ENCODE results near the gene TANGO2.

Gene TANGO2

GRCh38 chr22:20036535-20037392 is 15.9 kb downstream of the TANGO2 start:
- Mint-ChIP-seq H3K27me3 (no peaks in the 10 kb centered on the region), H3K4me3 (no peak overlapping the region), H3K4me1 (ENCODE audit: low read depth in 2 of 2) (peaks cover 31 to 37% of the 10 kb centered on the region in 2 donors), H3K27ac (peak overlapping the region; percentile 52 to 81), H3K36me3 (ENCODE audit: insufficient read depth) (peaks cover 8% of the 10 kb centered on the region), H3K9me3 (no peaks in the 10 kb centered on the region)
- no peak for DNase-seq
- no peak for ATAC-seq (replicated peaks)

- H3K27me3 Mint-ChIP-seq: no peaks in the 10 kb centered on the region
- no peak overlapping the region for H3K4me3 Mint-ChIP-seq
- peak overlapping the region in 1 of 2 donors; percentile 52 for H3K27ac Mint-ChIP-seq
- ATAC-seq (replicated peaks): no peak
- no peak for DNase-seq
- H3K36me3 Mint-ChIP-seq (ENCODE audit: insufficient read depth): peaks cover 8% of the 10 kb centered on the region
- no peaks in the 10 kb centered on the region for H3K9me3 Mint-ChIP-seq
- H3K4me1 Mint-ChIP-seq (ENCODE audit: low read depth in 2 of 2): peaks cover 25 to 30% of the 10 kb centered on the region in 2 donors
These were observed 16.5 kb downstream of the TANGO2 start for GRCh38 chr22:20037419-20037818.

- no peak for ATAC-seq (replicated peaks)
- peaks cover 12% of the 10 kb centered on the region for H3K36me3 Mint-ChIP-seq (ENCODE audit: insufficient read depth)
- DNase-seq: no peak
These were observed 17.7 kb downstream of the TANGO2 start for GRCh38 chr22:20038574-20038973.

GRCh38 chr22:20039683-20040325 is 18.9 kb downstream of the TANGO2 start:
- Mint-ChIP-seq H3K36me3 (ENCODE audit: insufficient read depth) (peaks cover 17% of the 10 kb centered on the region), H3K27ac (no peak overlapping the region), H3K9me3 (no peaks in the 10 kb centered on the region)

More at GRCh38 chr22:20038574-20038973, 17.7 kb downstream of the TANGO2 start:
- no peaks in the 10 kb centered on the region for H3K9me3 Mint-ChIP-seq
- no peak overlapping the region for H3K27ac Mint-ChIP-seq
- H3K4me1 Mint-ChIP-seq (ENCODE audit: low read depth in 2 of 2): peaks cover 22 to 30% of the 10 kb centered on the region in 2 donors
- H3K27me3 Mint-ChIP-seq: no peaks in the 10 kb centered on the region
- no peak overlapping the region for H3K4me3 Mint-ChIP-seq

GRCh38 chr22:20040327-20041200 is 19.7 kb downstream of the TANGO2 start:
- H3K27ac Mint-ChIP-seq: no peak overlapping the region
- ATAC-seq (replicated peaks) (no peak), DNase-seq (no peak)
- H3K36me3 Mint-ChIP-seq (ENCODE audit: insufficient read depth): peaks cover 21% of the 10 kb centered on the region
- peaks cover 12 to 22% of the 10 kb centered on the region in 2 donors for H3K4me1 Mint-ChIP-seq (ENCODE audit: low read depth in 2 of 2)
- H3K27me3 Mint-ChIP-seq: no peaks in the 10 kb centered on the region
- H3K9me3 Mint-ChIP-seq: no peaks in the 10 kb centered on the region
- H3K4me3 Mint-ChIP-seq: no peak overlapping the region

More at GRCh38 chr22:20039683-20040325, 18.9 kb downstream of the TANGO2 start:
- DNase-seq (no peak), ATAC-seq (replicated peaks) (no peak)
- Mint-ChIP-seq H3K4me3 (no peak overlapping the region), H3K27me3 (no peaks in the 10 kb centered on the region), H3K4me1 (ENCODE audit: low read depth in 2 of 2) (peaks cover 19 to 29% of the 10 kb centered on the region in 2 donors)

- no peak overlapping the region for H3K4me3 Mint-ChIP-seq
- H3K27me3 Mint-ChIP-seq: no peaks in the 10 kb centered on the region
- no peak for DNase-seq
- peaks cover 34% of the 10 kb centered on the region for H3K36me3 Mint-ChIP-seq (ENCODE audit: insufficient read depth)
- H3K27ac Mint-ChIP-seq: peak overlapping the region; percentile 41 to 60
- no peaks in the 10 kb centered on the region for H3K9me3 Mint-ChIP-seq
- ATAC-seq (replicated peaks): no peak
- peaks cover 2 to 15% of the 10 kb centered on the region in 2 donors for H3K4me1 Mint-ChIP-seq (ENCODE audit: low read depth in 2 of 2)
These were observed 22.4 kb downstream of the TANGO2 start for GRCh38 chr22:20043057-20043996.

- DNase-seq: no peak
- Mint-ChIP-seq H3K4me3 (no peak overlapping the region), H3K27ac (peak overlapping the region; percentile 41 to 60), H3K36me3 (ENCODE audit: insufficient read depth) (peaks cover 36% of the 10 kb centered on the region), H3K4me1 (ENCODE audit: low read depth in 2 of 2) (peaks cover 2 to 15% of the 10 kb centered on the region in 2 donors), H3K27me3 (no peaks in the 10 kb centered on the region), H3K9me3 (no peaks in the 10 kb centered on the region)
- no peak for ATAC-seq (replicated peaks)
These were observed 23.1 kb downstream of the TANGO2 start for GRCh38 chr22:20043997-20044342.

- H3K27me3 Mint-ChIP-seq: no peaks in the 10 kb centered on the region
- DNase-seq (no peak), ATAC-seq (replicated peaks) (no peak)
- peaks cover 5 to 15% of the 10 kb centered on the region in 2 donors for H3K4me1 Mint-ChIP-seq (ENCODE audit: low read depth in 2 of 2)
- H3K9me3 Mint-ChIP-seq: no peaks in the 10 kb centered on the region
- no peak overlapping the region for H3K4me3 Mint-ChIP-seq
- peak overlapping the region; percentile 17 to 60 for H3K27ac Mint-ChIP-seq
- peaks cover 43% of the 10 kb centered on the region for H3K36me3 Mint-ChIP-seq (ENCODE audit: insufficient read depth)
These were observed 23.7 kb downstream of the TANGO2 start for GRCh38 chr22:20044495-20045151.

- Mint-ChIP-seq H3K36me3 (ENCODE audit: insufficient read depth) (peaks cover 55% of the 10 kb centered on the region), H3K27me3 (no peaks in the 10 kb centered on the region), H3K9me3 (no peaks in the 10 kb centered on the region), H3K4me1 (ENCODE audit: low read depth in 2 of 2) (peaks cover 4 to 10% of the 10 kb centered on the region in 2 donors), H3K27ac (peak overlapping the region in 1 of 2 donors; percentile 69), H3K4me3 (no peak overlapping the region)
- no peak for DNase-seq
- no peak for ATAC-seq (replicated peaks)
These were observed 25.8 kb downstream of the TANGO2 start for GRCh38 chr22:20046730-20047129.

- Mint-ChIP-seq H3K9me3 (no peaks in the 10 kb centered on the region), H3K27me3 (no peaks in the 10 kb centered on the region), H3K4me3 (no peak overlapping the region), H3K36me3 (ENCODE audit: insufficient read depth) (peaks cover 55% of the 10 kb centered on the region), H3K27ac (no peak overlapping the region), H3K4me1 (ENCODE audit: low read depth in 2 of 2) (peaks cover 0 to 6% of the 10 kb centered on the region in 2 donors)
- DNase-seq (no peak), ATAC-seq (replicated peaks) (no peak)
These were observed 31.0 kb downstream of the TANGO2 start for GRCh38 chr22:20051927-20052308.

- Mint-ChIP-seq H3K36me3 (ENCODE audit: insufficient read depth) (peaks cover 48% of the 10 kb centered on the region), H3K9me3 (no peaks in the 10 kb centered on the region), H3K27me3 (no peaks in the 10 kb centered on the region), H3K4me3 (no peak overlapping the region), H3K27ac (no peak overlapping the region), H3K4me1 (ENCODE audit: low read depth in 2 of 2) (peaks cover 0 to 6% of the 10 kb centered on the region in 2 donors)
- ATAC-seq (replicated peaks): no peak
- DNase-seq: no peak
These were observed 31.7 kb downstream of the TANGO2 start for GRCh38 chr22:20052309-20053259.
